RWPE1 (cell line): Measurements from ENCODE around the gene SFXN4.

Experiments used
- CTCF ChIA-PET: fragments of 350-600 bp; sonication (Branson Sonifier 250); formaldehyde crosslinking; extraction: SDS; loops from one replicate; lab custom pipeline; 2021; lab: Yijun Ruan, JAX
- POLR2A ChIA-PET: fragments of 400-600 bp; formaldehyde crosslinking; extraction: SDS; loops from one replicate; lab custom pipeline; 2020; ENCODE audit warnings: antibody characterized with exemption; ENCODE audit not compliant: low non-redundant PET; lab: Yijun Ruan, JAX
- DNase-seq: peaks from one replicate; pipeline ENCODE4 v3.0.0; 2012; ENCODE audit warnings: low spot score
- H3K27ac ChIP-seq: fragments of 450-650 bp; 2 replicates; pipeline ENCODE4 v1.5.1; 2017
- TF ChIP-seq, protein P1 (sequence below): fragments of 450-650 bp; conservative IDR thresholded peaks from 2 replicates; pipeline ENCODE4 v1.5.1; 2017; ENCODE audit warnings: low read depth, mild to moderate bottlenecking

SFXN4 gene, protein sequence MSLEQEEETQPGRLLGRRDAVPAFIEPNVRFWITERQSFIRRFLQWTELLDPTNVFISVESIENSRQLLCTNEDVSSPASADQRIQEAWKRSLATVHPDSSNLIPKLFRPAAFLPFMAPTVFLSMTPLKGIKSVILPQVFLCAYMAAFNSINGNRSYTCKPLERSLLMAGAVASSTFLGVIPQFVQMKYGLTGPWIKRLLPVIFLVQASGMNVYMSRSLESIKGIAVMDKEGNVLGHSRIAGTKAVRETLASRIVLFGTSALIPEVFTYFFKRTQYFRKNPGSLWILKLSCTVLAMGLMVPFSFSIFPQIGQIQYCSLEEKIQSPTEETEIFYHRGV

DNA sequence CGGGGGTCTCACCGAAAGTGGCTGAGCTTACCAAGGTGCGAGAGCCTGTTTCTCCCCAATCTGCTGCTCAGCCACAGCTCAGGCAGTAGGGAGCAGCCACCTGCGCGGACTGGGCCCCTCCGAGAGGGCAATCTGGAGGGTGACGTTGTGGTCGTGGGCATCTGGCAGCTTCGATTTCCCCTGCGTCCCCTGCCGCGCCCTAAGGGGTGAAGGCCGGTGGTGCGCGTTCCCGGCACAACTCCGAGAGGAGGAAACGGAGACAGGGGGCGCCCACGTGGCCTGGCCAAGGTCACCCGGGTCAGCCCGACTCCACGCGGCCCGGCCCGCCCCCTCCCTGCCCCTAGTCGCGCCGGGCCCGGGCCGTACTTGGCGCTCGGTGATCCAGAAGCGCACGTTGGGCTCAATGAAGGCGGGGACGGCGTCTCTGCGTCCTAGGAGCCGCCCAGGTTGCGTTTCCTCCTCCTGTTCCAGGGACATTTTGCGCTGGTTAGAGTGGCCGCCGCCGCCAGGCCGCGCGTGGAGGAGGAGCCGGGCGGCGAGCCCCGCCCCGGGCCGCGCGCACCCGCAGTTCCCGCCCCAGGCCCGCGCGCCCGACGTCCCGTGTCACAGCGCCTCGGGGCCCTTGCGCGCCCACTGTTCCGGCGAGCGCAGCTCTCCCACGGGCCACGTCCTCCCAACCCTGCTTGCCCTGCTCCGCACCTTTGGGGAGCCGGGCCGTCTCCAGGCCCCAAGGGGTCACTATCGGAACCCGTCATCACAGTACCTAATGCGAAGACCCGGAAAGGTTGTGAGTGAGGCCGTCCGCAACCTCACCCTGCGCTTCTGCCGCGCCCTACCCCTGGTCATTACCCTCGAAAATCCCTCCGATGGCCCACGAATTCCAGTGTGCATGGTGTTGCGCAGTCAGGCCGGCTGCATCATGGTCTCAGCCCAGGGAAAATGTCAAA lies at the start of gene SFXN4:
TSS of gene SFXN4 (minus strand) at position 544 of the 947 bp plus-strand sequence. CDS start at position 477, 67 bp downstream.
- ChIA-PET CTCF (interaction anchor here (0.5 to 0.7 kb wide), 2 partner anchors 41 to 266 kb away, joined by 3 to 4 read pairs; no protein-coding TSS in a partner anchor), POLR2A (interaction anchor here (0.6 to 1.6 kb wide), 2 partner anchors 11 to 64 kb away, joined by 4 to 5 read pairs; no protein-coding TSS in a partner anchor)
- peak; percentile 73 for DNase-seq
- TF ChIP-seq, protein P1, sequence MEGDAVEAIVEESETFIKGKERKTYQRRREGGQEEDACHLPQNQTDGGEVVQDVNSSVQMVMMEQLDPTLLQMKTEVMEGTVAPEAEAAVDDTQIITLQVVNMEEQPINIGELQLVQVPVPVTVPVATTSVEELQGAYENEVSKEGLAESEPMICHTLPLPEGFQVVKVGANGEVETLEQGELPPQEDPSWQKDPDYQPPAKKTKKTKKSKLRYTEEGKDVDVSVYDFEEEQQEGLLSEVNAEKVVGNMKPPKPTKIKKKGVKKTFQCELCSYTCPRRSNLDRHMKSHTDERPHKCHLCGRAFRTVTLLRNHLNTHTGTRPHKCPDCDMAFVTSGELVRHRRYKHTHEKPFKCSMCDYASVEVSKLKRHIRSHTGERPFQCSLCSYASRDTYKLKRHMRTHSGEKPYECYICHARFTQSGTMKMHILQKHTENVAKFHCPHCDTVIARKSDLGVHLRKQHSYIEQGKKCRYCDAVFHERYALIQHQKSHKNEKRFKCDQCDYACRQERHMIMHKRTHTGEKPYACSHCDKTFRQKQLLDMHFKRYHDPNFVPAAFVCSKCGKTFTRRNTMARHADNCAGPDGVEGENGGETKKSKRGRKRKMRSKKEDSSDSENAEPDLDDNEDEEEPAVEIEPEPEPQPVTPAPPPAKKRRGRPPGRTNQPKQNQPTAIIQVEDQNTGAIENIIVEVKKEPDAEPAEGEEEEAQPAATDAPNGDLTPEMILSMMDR: no peak
- peak within 1 kb of the TSS; percentile 82 for H3K27ac ChIP-seq

DNA sequence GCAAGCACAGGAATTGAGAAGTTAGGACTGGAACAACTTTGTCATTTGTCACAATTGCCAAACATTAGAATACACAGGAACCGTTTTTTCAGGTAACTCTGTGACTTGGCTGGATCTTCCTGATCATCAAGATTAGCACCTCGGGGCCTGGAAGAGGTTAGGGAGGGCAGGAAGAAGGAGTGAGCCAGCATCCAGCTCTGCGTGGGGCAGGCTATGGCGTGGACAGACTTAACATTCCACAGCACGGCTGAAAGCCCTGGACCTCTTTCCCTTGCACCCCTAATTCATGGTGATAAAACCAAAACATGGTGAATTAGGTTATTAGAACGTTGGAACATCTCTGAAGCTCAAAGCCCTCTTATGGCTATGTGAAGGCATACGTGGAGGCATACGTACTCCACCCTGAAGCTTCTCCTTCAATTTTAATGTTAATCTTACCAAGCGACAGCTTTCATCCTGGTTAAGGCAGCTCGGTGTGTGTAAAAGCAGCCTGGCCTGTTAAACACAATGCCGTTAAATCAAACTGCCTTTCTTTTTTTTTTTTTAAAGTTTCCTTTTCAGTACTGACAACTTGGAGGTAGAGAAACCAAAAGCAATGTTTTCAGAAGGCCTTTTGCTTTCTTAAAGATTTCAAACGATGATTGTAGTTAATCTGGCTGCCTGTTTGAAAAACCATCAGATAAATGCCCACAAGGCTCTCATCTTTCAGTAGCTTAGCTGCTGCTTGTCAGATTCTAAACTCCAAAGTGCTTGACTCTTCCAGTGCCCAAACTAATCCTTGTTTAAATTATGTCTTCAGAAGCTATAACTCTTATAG lies 46.3 kb upstream of the SFXN4 start:
- no peak for DNase-seq
- H3K27ac ChIP-seq: no peak overlapping the region
- POLR2A ChIA-PET: no interaction called here

DNA sequence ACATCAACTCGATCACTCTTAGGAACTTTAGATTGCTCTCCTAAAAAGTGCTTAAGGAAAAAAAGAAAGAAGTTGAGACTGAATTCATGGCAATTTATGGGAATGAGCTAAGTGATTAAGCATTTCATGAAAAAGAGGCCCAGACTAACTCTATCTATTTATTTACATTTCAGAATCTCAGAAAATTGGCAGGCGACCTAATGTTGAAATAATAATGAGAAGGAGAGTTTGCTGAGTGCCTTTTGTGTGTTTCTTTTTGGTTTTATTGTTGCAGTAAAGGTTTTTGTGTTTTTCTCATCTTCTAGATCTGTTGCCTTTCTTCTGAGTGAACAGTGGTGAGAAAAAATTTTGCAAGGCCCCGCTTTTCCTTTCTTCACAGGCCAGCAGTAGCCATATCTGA lies 45.7 kb upstream of the SFXN4 start:
- no peak for DNase-seq
- ChIA-PET CTCF (interaction anchor here (0.8 to 2.1 kb wide), 3 partner anchors 12 to 234 kb away, joined by 3 to 6 read pairs (median 5); no protein-coding TSS in a partner anchor), POLR2A (no interaction called here)
- TF ChIP-seq, protein P1: no peak
- no peak overlapping the region for H3K27ac ChIP-seq

More for the DNA sequence above, 46.3 kb upstream of the SFXN4 start:
- CTCF ChIA-PET: interaction anchor here (0.6 to 2.1 kb wide), 4 partner anchors 11 to 234 kb away, joined by 3 to 6 read pairs (median 4); no protein-coding TSS in a partner anchor
- TF ChIP-seq, protein P1: no peak

DNA sequence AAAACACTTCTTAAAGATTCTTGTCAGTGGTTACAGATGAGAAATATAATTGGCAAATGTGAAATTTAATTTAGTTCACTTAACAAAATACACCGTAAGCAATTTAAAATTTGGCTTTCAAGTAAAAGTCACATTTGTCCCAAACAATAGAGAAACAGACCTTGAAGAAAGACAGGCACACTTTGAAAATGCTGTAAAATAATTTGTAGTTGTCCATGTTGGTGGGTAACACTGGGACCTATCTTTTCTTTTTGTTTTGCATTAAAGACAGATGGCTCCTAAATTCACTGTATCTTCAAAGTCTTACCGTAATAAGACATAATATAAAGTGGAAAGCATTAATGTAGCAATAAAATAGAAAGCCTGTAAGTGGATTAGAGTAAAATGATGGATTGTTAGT lies 45.1 kb upstream of the SFXN4 start:
- POLR2A ChIA-PET: no interaction called here
- CTCF ChIA-PET: interaction anchor here (0.6 to 2.1 kb wide), 5 partner anchors 21 to 235 kb away, joined by 3 to 6 read pairs (median 3); no protein-coding TSS in a partner anchor
- no peak overlapping the region for H3K27ac ChIP-seq
- no peak for DNase-seq
- TF ChIP-seq, protein P1: no peak

DNA sequence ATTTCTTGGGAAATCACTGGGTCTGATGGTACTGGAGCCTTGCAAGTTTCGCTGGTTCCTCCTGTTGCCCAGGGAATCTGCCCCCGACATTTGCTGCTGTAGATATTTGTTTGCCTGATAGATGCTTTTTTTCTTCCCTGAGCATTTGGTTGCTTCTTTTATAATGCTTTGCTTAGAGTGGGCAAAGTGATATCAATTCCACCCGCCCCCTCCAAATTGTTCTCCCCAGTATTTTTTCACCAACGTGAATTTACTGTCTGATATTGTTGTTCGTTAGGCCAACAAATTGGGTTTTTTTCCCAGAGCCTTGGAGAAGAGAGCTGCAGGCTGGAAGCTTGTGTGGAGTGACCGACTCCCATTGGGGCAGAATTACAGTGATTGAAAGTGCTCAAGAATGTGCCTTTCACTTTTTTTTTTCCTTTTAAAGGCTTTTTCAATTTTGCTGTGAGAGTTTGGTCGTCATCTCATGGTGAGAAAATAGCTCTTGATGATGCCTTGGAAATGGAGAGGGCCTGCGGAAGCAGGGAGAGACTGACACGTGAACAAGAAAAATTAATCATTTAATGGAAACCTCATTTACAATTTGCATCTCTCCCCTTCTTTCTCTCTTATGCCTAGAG lies 44.3 kb upstream of the SFXN4 start:
- ChIA-PET POLR2A (no interaction called here), CTCF (interaction anchor here (0.5 to 2.1 kb wide), 33 partner anchors 8 to 886 kb away, joined by 3 to 15 read pairs (median 3); no protein-coding TSS in a partner anchor)
- TF ChIP-seq, protein P1: peak; percentile 55
- DNase-seq: no peak
- no peak overlapping the region for H3K27ac ChIP-seq
